Duodenal mucosa (tissue), 2 donors: ENCODE results near the gene CCSAP.
"Not testable (repeated sequence)": the region's sequence is repeated elsewhere in the genome, so short reads cannot be mapped to it uniquely, and the experiment has no call there.

Source experiments
- H3K27ac ChIP-seq: one replicate; pipeline ENCODE4 v1.7.0; 2013; ENCODE audit warnings: low read depth, low read length
- H3K27me3 ChIP-seq, 2 donors: one replicate each; pipeline ENCODE4 v1.7.0; 2013; ENCODE audit warnings: low read length in 2 of 2, control low read depth in 1 of 2; ENCODE audit not compliant: insufficient read depth in 2 of 2, control insufficient read depth in 1 of 2
- H3K36me3 ChIP-seq, 2 donors: one replicate each; pipeline ENCODE4 v1.7.0; 2013; ENCODE audit warnings: low read length in 2 of 2, control low read depth in 1 of 2; ENCODE audit not compliant: insufficient read depth in 2 of 2, control insufficient read depth in 1 of 2
- H3K4me1 ChIP-seq, 2 donors: one replicate each; pipeline ENCODE4 v1.7.0; 2013; ENCODE audit warnings: low read length in 2 of 2, control low read depth in 1 of 2; ENCODE audit not compliant: insufficient read depth in 2 of 2, control insufficient read depth in 1 of 2
- H3K4me3 ChIP-seq, 2 donors: one replicate each; pipeline ENCODE4 v1.7.0; 2013; ENCODE audit warnings: low read length in 2 of 2, low read depth in 1 of 2
- H3K9ac ChIP-seq, 2 donors: one replicate each; pipeline ENCODE4 v1.7.0; 2013; ENCODE audit warnings: low read length in 2 of 2, low read depth in 1 of 2
- H3K9me3 ChIP-seq, 2 donors: one replicate each; pipeline ENCODE4 v1.7.0; 2013; ENCODE audit warnings: low read length in 2 of 2, control low read depth in 1 of 2; ENCODE audit not compliant: control insufficient read depth in 1 of 2

The CCSAP gene

DNA sequence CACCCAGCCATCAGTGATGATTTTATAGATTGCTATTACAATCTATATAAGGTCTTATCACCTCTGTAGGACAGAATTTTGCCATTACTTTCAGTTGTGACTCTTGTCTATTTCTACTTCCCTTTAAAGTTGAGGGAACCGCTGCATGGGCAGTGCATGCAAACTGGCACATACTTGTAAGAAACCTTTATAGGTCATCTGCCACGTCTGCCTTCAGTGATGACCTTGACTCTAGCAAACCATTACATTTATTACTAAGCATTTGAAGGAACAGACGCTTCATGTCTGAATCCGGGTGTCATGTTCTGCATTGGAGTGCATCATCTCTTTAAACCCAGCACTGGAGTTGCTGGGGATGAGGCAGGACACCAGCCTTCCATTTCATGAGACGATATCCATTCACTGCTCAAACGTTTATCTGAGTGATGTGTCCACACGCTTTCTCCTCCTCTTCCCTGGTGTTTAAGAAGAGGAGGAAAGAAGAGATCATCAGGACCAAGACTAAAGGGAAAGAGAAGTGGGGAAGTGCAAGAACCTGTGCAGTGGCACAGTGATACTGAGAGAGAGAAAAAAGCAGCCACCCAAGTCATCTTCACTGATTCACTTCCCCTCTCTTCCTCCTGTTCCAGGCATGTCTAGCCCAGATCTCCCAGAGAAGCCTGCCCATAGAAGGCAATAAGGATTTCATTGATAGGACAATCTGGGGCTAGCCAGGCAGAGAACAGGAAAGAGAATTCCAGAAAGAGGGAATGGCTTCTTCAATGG, 14.1 kb downstream of the CCSAP start:
- H3K9ac ChIP-seq = no peak overlapping the region
- no peaks in the 10 kb centered on the region for H3K9me3 ChIP-seq
- H3K4me1 ChIP-seq = peaks cover 5 to 8% of the 10 kb centered on the region in 2 donors
- H3K36me3 ChIP-seq = peaks cover 10 to 12% of the 10 kb centered on the region in 2 donors
- H3K4me3 ChIP-seq = no peak overlapping the region
- H3K27me3 ChIP-seq = no peaks in the 10 kb centered on the region
- H3K27ac ChIP-seq = no peak overlapping the region

- not testable (repeated sequence) for H3K9me3 ChIP-seq, H3K4me1 ChIP-seq, H3K27me3 ChIP-seq, H3K9ac ChIP-seq, H3K27ac ChIP-seq, H3K4me3 ChIP-seq
- H3K36me3 ChIP-seq = peaks cover 13 to 17% of the 10 kb centered on the region in 2 donors
Measured at GRCh38 chr1:229327765-229328164, 15.1 kb downstream of the CCSAP start.

GRCh38 chr1:229326601-229327000, 16.2 kb downstream of the CCSAP start:
- no peaks in the 10 kb centered on the region for H3K9me3 ChIP-seq
- no peak overlapping the region for H3K4me3 ChIP-seq
- no peak overlapping the region for H3K27ac ChIP-seq
- no peak overlapping the region for H3K9ac ChIP-seq
- peaks cover 5 to 8% of the 10 kb centered on the region in 2 donors for H3K4me1 ChIP-seq
- no peaks in the 10 kb centered on the region for H3K27me3 ChIP-seq
- peaks cover 16 to 17% of the 10 kb centered on the region in 2 donors for H3K36me3 ChIP-seq

GRCh38 chr1:229325853-229326487, 16.9 kb downstream of the CCSAP start:
- Histone ChIP-seq H3K4me1 (peaks cover 5 to 8% of the 10 kb centered on the region in 2 donors), H3K4me3 (peak overlapping the region in 1 of 2 donors; percentile 14), H3K27ac (no peak overlapping the region), H3K9ac (no peak overlapping the region), H3K36me3 (peaks cover 16 to 17% of the 10 kb centered on the region in 2 donors), H3K9me3 (no peaks in the 10 kb centered on the region), H3K27me3 (no peaks in the 10 kb centered on the region)

DNA sequence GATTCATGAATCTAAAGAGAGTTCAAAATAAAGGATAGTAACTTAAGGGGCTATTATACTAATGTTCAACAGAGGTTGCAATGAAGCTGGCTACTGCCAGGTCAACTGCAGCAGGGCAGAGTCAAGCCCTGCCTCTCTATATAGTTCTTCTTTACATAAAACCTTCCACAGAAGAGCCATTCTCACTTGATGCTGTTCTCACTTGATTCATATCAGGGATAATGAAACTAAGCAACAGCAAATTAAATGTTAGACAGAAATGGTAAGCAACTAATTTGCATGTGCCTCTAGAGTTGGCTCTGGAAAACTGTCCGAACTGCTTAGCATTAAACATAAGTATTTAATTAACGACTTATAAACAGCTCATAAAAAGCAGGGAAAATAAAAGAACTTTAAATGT, 17.4 kb downstream of the CCSAP start:
- Histone ChIP-seq H3K4me1 (peaks cover 5 to 8% of the 10 kb centered on the region in 2 donors), H3K9me3 (no peaks in the 10 kb centered on the region), H3K36me3 (peaks cover 16 to 17% of the 10 kb centered on the region in 2 donors), H3K4me3 (peak overlapping the region in 1 of 2 donors; percentile 14), H3K9ac (no peak overlapping the region), H3K27ac (no peak overlapping the region), H3K27me3 (no peaks in the 10 kb centered on the region)

GRCh38 chr1:229323885-229324553, 18.8 kb downstream of the CCSAP start:
- no peak overlapping the region for H3K9ac ChIP-seq
- no peaks in the 10 kb centered on the region for H3K27me3 ChIP-seq
- H3K9me3 ChIP-seq = no peaks in the 10 kb centered on the region
- no peak overlapping the region for H3K4me3 ChIP-seq
- H3K27ac ChIP-seq = no peak overlapping the region
- H3K4me1 ChIP-seq = peaks cover 5 to 8% of the 10 kb centered on the region in 2 donors
- H3K36me3 ChIP-seq = peaks cover 21 to 23% of the 10 kb centered on the region in 2 donors

- Histone ChIP-seq H3K9me3 (no peaks in the 10 kb centered on the region), H3K9ac (no peak overlapping the region), H3K4me1 (peaks cover 5 to 8% of the 10 kb centered on the region in 2 donors), H3K27me3 (no peaks in the 10 kb centered on the region), H3K27ac (no peak overlapping the region), H3K36me3 (peaks cover 21 to 23% of the 10 kb centered on the region in 2 donors), H3K4me3 (no peak overlapping the region)
Measured at GRCh38 chr1:229323201-229323600, 19.6 kb downstream of the CCSAP start.

DNA sequence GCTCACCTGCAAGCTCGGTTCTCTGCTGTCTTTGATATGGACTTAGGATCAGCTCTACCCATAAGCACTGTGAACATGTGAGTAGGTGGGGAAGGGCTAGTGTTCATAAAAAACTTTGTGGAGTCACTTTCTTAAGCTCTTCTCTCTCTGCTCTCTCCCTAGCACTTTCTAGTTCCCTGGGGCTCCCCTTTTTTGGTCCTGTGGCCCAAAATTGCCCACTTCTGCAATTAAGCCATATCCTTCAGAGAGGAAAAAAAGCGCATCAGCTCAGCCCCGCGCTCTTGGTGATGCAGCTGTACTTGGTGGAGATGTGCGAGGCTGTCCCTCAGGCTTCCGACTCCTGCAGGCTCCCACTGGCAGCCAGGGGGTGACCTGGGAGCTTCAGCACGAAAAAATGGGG, 23.4 kb downstream of the CCSAP start:
- H3K9ac ChIP-seq = no peak overlapping the region
- peaks cover 0 to 5% of the 10 kb centered on the region in 2 donors for H3K4me1 ChIP-seq
- no peak overlapping the region for H3K4me3 ChIP-seq
- no peak overlapping the region for H3K27ac ChIP-seq
- H3K9me3 ChIP-seq = no peaks in the 10 kb centered on the region
- no peaks in the 10 kb centered on the region for H3K27me3 ChIP-seq
- peaks cover 13 to 25% of the 10 kb centered on the region in 2 donors for H3K36me3 ChIP-seq

GRCh38 chr1:229318056-229318455, 24.8 kb downstream of the CCSAP start:
- Histone ChIP-seq H3K27me3 (no peaks in the 10 kb centered on the region), H3K36me3 (peaks cover 8 to 17% of the 10 kb centered on the region in 2 donors), H3K4me3 (no peak overlapping the region), H3K27ac (no peak overlapping the region), H3K9ac (no peak overlapping the region), H3K9me3 (no peaks in the 10 kb centered on the region), H3K4me1 (no peaks in the 10 kb centered on the region)

GRCh38 chr1:229316166-229316565, 26.7 kb downstream of the CCSAP start:
- Histone ChIP-seq H3K27me3 (no peaks in the 10 kb centered on the region), H3K9me3 (no peaks in the 10 kb centered on the region), H3K36me3 (peaks cover 10 to 23% of the 10 kb centered on the region in 2 donors), H3K9ac (no peak overlapping the region), H3K4me1 (no peaks in the 10 kb centered on the region), H3K27ac (no peak overlapping the region), H3K4me3 (no peak overlapping the region)
